Muscle of leg (tissue), 11 donors: ENCODE results near the gene CNPY4. TPM values are rescaled to one million over a fixed set of nuclear protein-coding genes. Genes with fewer than 3 reads are reported as not detected.

Source experiments
- DNase-seq: peaks from one replicate; pipeline ENCODE4 v3.0.0; 2013
- H3K27ac ChIP-seq: one replicate; pipeline ENCODE4 v1.5.1; 2013; ENCODE audit warnings: mild to moderate bottlenecking, low read length, control low read depth
- H3K27me3 ChIP-seq: one replicate; pipeline ENCODE4 v1.6.1; 2013; ENCODE audit warnings: low read length; ENCODE audit not compliant: control insufficient read depth, insufficient read depth
- H3K36me3 ChIP-seq: one replicate; pipeline ENCODE4 v1.6.1; 2013; ENCODE audit warnings: low read length; ENCODE audit not compliant: control insufficient read depth, insufficient read depth
- H3K4me1 ChIP-seq: one replicate; pipeline ENCODE4 v1.6.1; 2013; ENCODE audit warnings: low read length; ENCODE audit not compliant: control insufficient read depth, insufficient read depth
- H3K4me3 ChIP-seq: one replicate; pipeline ENCODE4 v1.5.1; 2013; ENCODE audit warnings: low read length, control low read depth
- H3K9me3 ChIP-seq: replicated peaks from 2 replicates; pipeline ENCODE4 v1.6.1; 2013; ENCODE audit warnings: low read depth, low read length; ENCODE audit not compliant: control insufficient read depth
- WGBS: methylation state at CpG from one replicate; pipeline ENCODE4 v1.1.5; 2013; ENCODE audit warnings: missing lambda C conversion rate; ENCODE audit not compliant: insufficient coverage; 5-methylcytosine and 5-hydroxymethylcytosine counted together
- polyA plus RNA-seq, 8 donors: library from polyadenylated mRNA; unstranded; fragments of 120-200 nt; gene quantifications; one replicate each; pipeline versions ENCODE4 v1.2.1 to v1.2.3, GENCODE V29; 2013; ENCODE audit warnings: inconsistent platforms in 1 of 8, low replicate concordance in 1 of 8; ENCODE audit not compliant: insufficient read length in 8 of 8, insufficient read depth in 1 of 8
- total RNA-seq: library from RNA; stranded (reverse); fragments of 120-200 nt; gene quantifications from one replicate; pipeline ENCODE4 v1.2.4, GENCODE V29; 2013

CNPY4 gene
- total and polyA plus RNA-seq, 9 donors: 31.0 to 56.4 (median 44.4) TPM

DNA sequence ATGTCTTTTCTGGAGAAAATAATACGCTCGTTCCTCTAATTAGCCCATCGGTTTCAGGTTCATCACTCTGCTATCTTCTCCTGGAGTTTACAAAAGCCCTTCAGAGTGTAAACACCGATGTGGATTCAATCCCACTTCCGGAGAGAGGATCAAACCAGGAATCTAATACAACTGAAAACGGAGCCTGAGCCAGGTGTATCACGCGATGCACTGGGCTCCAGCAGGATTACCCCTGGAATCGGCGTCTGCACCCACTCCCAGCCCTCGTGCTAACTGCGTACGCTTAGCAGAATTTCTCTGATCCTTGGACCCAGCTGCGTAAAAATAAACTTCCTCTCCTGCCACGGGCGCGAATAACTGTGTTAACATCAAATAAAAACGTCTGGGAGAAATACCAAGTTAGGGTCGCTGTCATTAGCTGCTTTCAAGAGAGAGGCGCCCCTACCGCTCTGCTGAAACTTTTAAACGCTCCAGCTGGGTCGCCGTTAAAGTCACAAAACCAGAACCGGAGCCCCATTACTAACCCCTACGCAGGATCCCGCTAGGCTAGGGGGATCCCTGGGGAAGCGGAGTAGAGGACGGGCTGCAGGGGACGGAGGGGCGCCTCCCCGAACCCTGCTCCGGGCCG is 38.4 kb upstream of the CNPY4 start:
- under 1% methylated on average over 23 of the region's 34 CpGs for WGBS

DNA sequence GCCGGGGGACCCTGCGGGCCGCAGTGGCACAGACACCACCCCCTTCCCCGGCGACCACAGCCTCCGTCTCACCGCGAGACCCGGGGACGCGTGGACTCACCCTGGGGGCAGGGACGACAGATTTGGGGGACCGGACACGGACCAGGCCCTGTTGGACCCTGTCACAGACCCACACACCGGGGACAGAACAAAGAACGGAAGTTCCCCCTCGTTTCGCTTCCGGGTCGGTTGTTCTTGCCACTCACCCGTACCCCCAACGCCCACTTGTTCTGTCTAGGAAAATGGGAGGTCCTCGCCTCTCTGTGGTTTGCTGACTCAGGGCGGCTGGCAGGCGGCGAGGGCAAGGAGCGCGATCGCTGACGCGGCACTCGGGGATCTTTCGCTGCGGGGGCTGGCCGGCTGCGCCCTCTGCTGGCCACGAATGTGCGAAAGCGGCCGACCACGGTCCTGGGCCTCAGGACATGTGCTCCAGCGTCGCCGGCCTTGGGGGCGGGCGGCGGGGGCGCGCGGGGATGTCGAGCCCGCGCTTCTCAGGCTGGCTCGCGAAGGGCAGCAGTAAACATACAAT is 37.8 kb upstream of the CNPY4 start, which contains the start of gene ZNF3:
TSS of gene ZNF3 (minus strand) at position 189 of the 568 bp plus-strand sequence. CDS start 4,366 bp downstream, outside the sequence.
- DNase-seq: peak; percentile 100
- Histone ChIP-seq H3K27me3 (peaks cover 10% of the 10 kb centered on the region), H3K27ac (peak within 1 kb of the TSS; percentile 88), H3K36me3 (peaks cover 27% of the 10 kb centered on the region), H3K4me3 (peak within 1 kb of the TSS; percentile 94), H3K4me1 (peaks cover 26% of the 10 kb centered on the region), H3K9me3 (peaks cover 3% of the 10 kb centered on the region)
- under 1% methylated on average over 47 of the region's 55 CpGs for WGBS

More for the DNA sequence above, 38.4 kb upstream of the CNPY4 start:
- no peak for DNase-seq
- H3K9me3 ChIP-seq: peaks cover 3% of the 10 kb centered on the region
- peaks cover 33% of the 10 kb centered on the region for H3K36me3 ChIP-seq
- H3K4me1 ChIP-seq: peaks cover 26% of the 10 kb centered on the region
- peak overlapping the region; percentile 88 for H3K27ac ChIP-seq
- H3K4me3 ChIP-seq: peak overlapping the region; percentile 94
- H3K27me3 ChIP-seq: peaks cover 10% of the 10 kb centered on the region

GRCh38 chr7:100082978-100083377 is 36.5 kb upstream of the CNPY4 start:
- Histone ChIP-seq H3K36me3 (peaks cover 16% of the 10 kb centered on the region), H3K27ac (peak overlapping the region; percentile 78), H3K9me3 (no peaks in the 10 kb centered on the region), H3K4me1 (peaks cover 27% of the 10 kb centered on the region), H3K27me3 (peaks cover 10% of the 10 kb centered on the region), H3K4me3 (no peak overlapping the region)
- no CpG with 5 or more reads among the region's 4 CpGs for WGBS
- no peak for DNase-seq

- Histone ChIP-seq H3K27ac (no peak overlapping the region), H3K4me1 (peaks cover 29% of the 10 kb centered on the region), H3K4me3 (no peak overlapping the region), H3K36me3 (peaks cover 4% of the 10 kb centered on the region), H3K27me3 (peaks cover 10% of the 10 kb centered on the region), H3K9me3 (no peaks in the 10 kb centered on the region)
- 53% methylated on average over 2 of the region's 3 CpGs for WGBS
- DNase-seq: no peak
Observed at GRCh38 chr7:100085515-100085914, 33.9 kb upstream of the CNPY4 start.

- no peak for DNase-seq
- Histone ChIP-seq H3K4me1 (peaks cover 23% of the 10 kb centered on the region), H3K9me3 (no peaks in the 10 kb centered on the region), H3K4me3 (no peak overlapping the region), H3K27ac (no peak overlapping the region), H3K36me3 (peaks cover 21% of the 10 kb centered on the region), H3K27me3 (peaks cover 10% of the 10 kb centered on the region)
- 76% methylated on average over 3 of the region's 10 CpGs for WGBS
Observed at GRCh38 chr7:100087055-100087750, 32.2 kb upstream of the CNPY4 start.

DNA sequence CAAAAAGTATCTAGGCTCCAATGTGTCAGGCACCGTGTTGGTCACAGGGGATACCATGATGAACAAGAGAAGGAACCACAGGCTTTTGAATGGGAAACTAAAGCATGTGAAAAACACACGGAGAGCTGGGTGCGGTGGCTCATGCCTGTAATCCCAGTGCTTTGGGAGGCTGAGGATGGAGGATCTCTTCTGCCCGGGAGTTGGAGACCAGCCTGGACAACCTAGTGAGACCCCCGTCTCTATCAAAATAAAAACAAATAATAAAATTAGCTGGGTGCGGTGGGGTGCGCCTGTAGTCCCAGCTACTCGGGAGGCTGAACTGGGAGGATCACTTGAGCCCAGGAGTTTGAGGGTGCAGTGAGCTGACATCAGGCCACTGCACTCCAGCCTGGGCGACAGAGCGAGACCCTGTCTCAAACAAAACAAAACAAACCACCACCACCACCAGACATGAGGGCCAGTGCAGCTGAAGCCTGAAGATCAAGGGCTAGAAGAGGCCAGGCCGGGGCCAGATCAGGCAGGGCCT is 31.3 kb upstream of the CNPY4 start:
- H3K27me3 ChIP-seq: peaks cover 8% of the 10 kb centered on the region
- H3K4me1 ChIP-seq: peaks cover 21% of the 10 kb centered on the region
- peaks cover 30% of the 10 kb centered on the region for H3K36me3 ChIP-seq
- 70% methylated on average over 2 of the region's 11 CpGs for WGBS
- peak overlapping the region; percentile 65 for H3K27ac ChIP-seq
- H3K4me3 ChIP-seq: peak overlapping the region; percentile 97
- H3K9me3 ChIP-seq: no peaks in the 10 kb centered on the region
- DNase-seq: no peak

- peak within 1 kb of the TSS; percentile 97 for H3K4me3 ChIP-seq
- peak within 1 kb of the TSS; percentile 82 for H3K27ac ChIP-seq
- DNase-seq: peak; percentile 92
- H3K4me1 ChIP-seq: peaks cover 26% of the 10 kb centered on the region
- H3K27me3 ChIP-seq: peaks cover 4% of the 10 kb centered on the region
- WGBS: under 1% methylated on average over 47 of the region's 68 CpGs
- H3K9me3 ChIP-seq: no peaks in the 10 kb centered on the region
- H3K36me3 ChIP-seq: peaks cover 37% of the 10 kb centered on the region
Observed at GRCh38 chr7:100088621-100089457, 30.6 kb upstream of the CNPY4 start, which contains the start of gene COPS6. Gene COPS6 (plus strand): TSS chr7:100088969. CDS start chr7:100088991, 22 bp downstream.

- peaks cover 2% of the 10 kb centered on the region for H3K27me3 ChIP-seq
- H3K4me3 ChIP-seq: peak overlapping the region; percentile 97
- WGBS: 38% methylated on average over 1 of the region's 7 CpGs
- DNase-seq: no peak
- no peaks in the 10 kb centered on the region for H3K9me3 ChIP-seq
- H3K36me3 ChIP-seq: peaks cover 45% of the 10 kb centered on the region
- H3K27ac ChIP-seq: peak overlapping the region; percentile 82
- peaks cover 30% of the 10 kb centered on the region for H3K4me1 ChIP-seq
Observed at GRCh38 chr7:100089458-100090196, 29.8 kb upstream of the CNPY4 start.
